SK-N-SH (cell line): ENCODE results near the gene N4BP2L2. TPM values are rescaled to one million over a fixed set of nuclear protein-coding genes. Genes with fewer than 3 reads are reported as not detected.

Experiments
- CTCF ChIA-PET: fragments of 300-600, 350-600 bp; formaldehyde crosslinking; extraction: SDS; loops from one replicate; lab custom pipeline; 2021; lab: Yijun Ruan, JAX
- POLR2A ChIA-PET: fragments of 350-600 bp; sonication (Branson Sonifier 250); formaldehyde crosslinking; extraction: SDS; loops from one replicate; lab custom pipeline; 2020; ENCODE audit warnings: antibody characterized with exemption, inconsistent platforms; lab: Yijun Ruan, JAX
- DNase-seq: peaks from one replicate; pipeline ENCODE4 v3.0.0; 2012
- H2AFZ ChIP-seq: fragments of 200-600 bp; sonication (generic); 2 replicates; pipeline ENCODE4 v1.8.1; 2016; ENCODE audit warnings: antibody characterized with exemption, mild to moderate bottlenecking, low read depth
- H3F3A ChIP-seq: fragments of 200-600 bp; sonication (generic); replicated peaks from 2 replicates; pipeline ENCODE3; 2016; ENCODE audit warnings: antibody characterized with exemption, mild to moderate bottlenecking; ENCODE audit not compliant: insufficient read depth
- H3K27ac ChIP-seq, 2 experiments: fragments of 200-500 bp in 1 of 2; fragments of 200-600 bp in 1 of 2; sonication (Bioruptor generic) in 1 of 2; sonication (generic), shearing (Covaris generic) in 1 of 2; 2 replicates each; pipeline versions ENCODE4 v1.5.1 to v1.6.1; 2014 to 2016; ENCODE audit warnings: low read depth in 2 of 2, inconsistent platforms in 1 of 2, low read length in 1 of 2, mild to moderate bottlenecking in 1 of 2, mixed read lengths in 1 of 2
- H3K27me3 ChIP-seq: fragments of 200-600 bp; sonication (generic), shearing (Covaris generic); 2 replicates; pipeline ENCODE4 v1.6.1; 2016; ENCODE audit warnings: mixed run types; ENCODE audit not compliant: insufficient read depth
- H3K36me3 ChIP-seq, 2 experiments: fragments of 200-500 bp in 1 of 2; fragments of 200-600 bp in 1 of 2; sonication (Bioruptor generic) in 1 of 2; sonication (generic) in 1 of 2; replicated peaks in 1 of 2; 2 replicates each; pipeline versions ENCODE3 to v1.5.1; 2014 to 2016; ENCODE audit warnings: low read length in 1 of 2, mild to moderate bottlenecking in 1 of 2; ENCODE audit not compliant: insufficient read depth in 2 of 2, control insufficient read depth in 1 of 2
- H3K4me1 ChIP-seq, 2 experiments: fragments of 200-500 bp in 1 of 2; fragments of 200-600 bp in 1 of 2; sonication (Bioruptor generic) in 1 of 2; sonication (generic), shearing (Covaris generic) in 1 of 2; 2 replicates each; pipeline versions ENCODE4 v1.5.1 to v1.6.1; 2014 to 2016; ENCODE audit warnings: low read depth in 1 of 2, low read length in 1 of 2, mixed run types in 1 of 2; ENCODE audit not compliant: insufficient read depth in 2 of 2, control insufficient read depth in 1 of 2
- H3K4me2 ChIP-seq: fragments of 200-600 bp; sonication (generic), shearing (Covaris generic); 2 replicates; pipeline ENCODE4 v1.6.1; 2017; ENCODE audit warnings: mixed run types
- H3K4me3 ChIP-seq, 2 experiments: fragments of 200-500 bp in 1 of 2; fragments of 200-600 bp in 1 of 2; sonication (Bioruptor generic) in 1 of 2; sonication (generic), shearing (Covaris generic) in 1 of 2; 2 replicates each; pipeline versions ENCODE4 v1.5.1 to v1.8.1; 2014 to 2016; ENCODE audit warnings: low read depth in 2 of 2, inconsistent platforms in 1 of 2, low read length in 1 of 2, mild to moderate bottlenecking in 1 of 2, mixed read lengths in 1 of 2, moderate library complexity in 1 of 2
- H3K79me2 ChIP-seq: fragments of 200-600 bp; sonication (generic); 2 replicates; pipeline ENCODE4 v1.8.1; 2017; ENCODE audit warnings: mild to moderate bottlenecking; ENCODE audit not compliant: insufficient read depth
- H3K9ac ChIP-seq: fragments of 200-600 bp; sonication (generic); 2 replicates; pipeline ENCODE4 v1.6.1; 2017; ENCODE audit warnings: mixed run types
- H3K9me2 ChIP-seq: fragments of 200-600 bp; sonication (generic); 2 replicates; pipeline ENCODE4 v1.6.1; 2017; ENCODE audit warnings: mixed run types
- H3K9me3 ChIP-seq: fragments of 200-600 bp; sonication (generic); 2 replicates; pipeline ENCODE4 v1.6.1; 2017; ENCODE audit warnings: mixed run types, mild to moderate bottlenecking, moderate library complexity
- H4K20me1 ChIP-seq: fragments of 200-600 bp; sonication (generic); 2 replicates; pipeline ENCODE4 v1.6.1; 2017; ENCODE audit warnings: mild to moderate bottlenecking, mixed run types; ENCODE audit not compliant: insufficient read depth
- CHD2 ChIP-seq: fragments of 150-350 bp; IDR thresholded peaks from 2 replicates; pipeline ENCODE4 v1.6.1; 2018; ENCODE audit warnings: low read length; ENCODE audit not compliant: partially characterized antibody
- FOSL2 ChIP-seq: IDR thresholded peaks from 2 replicates; pipeline ENCODE4 v1.4.0; 2012; ENCODE audit warnings: low read depth, mild to moderate bottlenecking, moderate library complexity, borderline replicate concordance
- FOXJ3 ChIP-seq: sonication (generic); formaldehyde crosslinking; IDR thresholded peaks from 2 replicates; pipeline ENCODE4 v1.5.1; 2020; ENCODE audit warnings: mild to moderate bottlenecking, missing genetic modification reagents
- IRF3 ChIP-seq: fragments of 150-350 bp; IDR thresholded peaks from 2 replicates; pipeline ENCODE4 v1.6.1; 2016; ENCODE audit warnings: mild to moderate bottlenecking, low read depth, low read length
- JUND ChIP-seq: IDR thresholded peaks from 2 replicates; pipeline ENCODE4 v1.4.0; 2012
- MXI1 ChIP-seq: IDR thresholded peaks from 2 replicates; pipeline ENCODE4 v1.6.1; 2012; ENCODE audit warnings: mild to moderate bottlenecking, low read depth, low read length, improper control_type of control experiment
- POLR2AphosphoS5 ChIP-seq: IDR thresholded peaks from 2 replicates; pipeline ENCODE4 v1.6.1; 2012; ENCODE audit warnings: low read depth, low read length
- REST ChIP-seq: IDR thresholded peaks from 2 replicates; pipeline ENCODE4 v1.6.1; 2012; ENCODE audit warnings: mild to moderate bottlenecking, low read depth, low read length, moderate library complexity
- RFX5 ChIP-seq: IDR thresholded peaks from 2 replicates; pipeline ENCODE4 v1.6.1; 2012; ENCODE audit warnings: mild to moderate bottlenecking, improper control_type of control experiment, low read length
- RXRA ChIP-seq: IDR thresholded peaks from 2 replicates; pipeline ENCODE4 v1.4.0; 2012; ENCODE audit warnings: low read depth, mild to moderate bottlenecking, borderline replicate concordance
- SIN3A ChIP-seq: IDR thresholded peaks from 2 replicates; pipeline ENCODE4 v1.6.1; 2012; ENCODE audit warnings: low read depth, mild to moderate bottlenecking, low read length, moderate library complexity, borderline replicate concordance
- TEAD4 ChIP-seq: IDR thresholded peaks from 2 replicates; pipeline ENCODE4 v1.4.0; 2012; ENCODE audit warnings: mild to moderate bottlenecking, borderline replicate concordance; ENCODE audit not compliant: insufficient read depth
- USF2 ChIP-seq: fragments of 150-350 bp; IDR thresholded peaks from 2 replicates; pipeline ENCODE4 v1.6.1; 2017; ENCODE audit warnings: antibody characterized with exemption, low read length, low read depth, borderline replicate concordance
- WGBS: methylation state at CpG from one replicate; pipeline ENCODE4 v1.1.6; 2017; ENCODE audit warnings: low lambda C conversion rate; 5-methylcytosine and 5-hydroxymethylcytosine counted together
- polyA plus RNA-seq, 3 experiments: library from polyadenylated mRNA; depleted of rRNA; stranded (reverse); fragments of >200 nt; gene quantifications; 2 replicates each; pipeline ENCODE4 v1.2.3, GENCODE V29; 2012
- TF ChIP-seq, protein P1 (sequence below): IDR thresholded peaks from 2 replicates; pipeline ENCODE4 v1.4.0; 2012; ENCODE audit warnings: low read depth, borderline replicate concordance
- TF ChIP-seq, protein P2 (sequence below): fragments of 200-600 bp; sonication (generic); IDR thresholded peaks from 2 replicates; pipeline ENCODE4 v1.6.1; 2017; ENCODE audit warnings: antibody characterized with exemption, mild to moderate bottlenecking, moderate library complexity

The N4BP2L2 gene
- polyA plus RNA-seq, 1 of the 3 experiments (the other 2 are of a cell fraction), result 16.0 TPM

DNA sequence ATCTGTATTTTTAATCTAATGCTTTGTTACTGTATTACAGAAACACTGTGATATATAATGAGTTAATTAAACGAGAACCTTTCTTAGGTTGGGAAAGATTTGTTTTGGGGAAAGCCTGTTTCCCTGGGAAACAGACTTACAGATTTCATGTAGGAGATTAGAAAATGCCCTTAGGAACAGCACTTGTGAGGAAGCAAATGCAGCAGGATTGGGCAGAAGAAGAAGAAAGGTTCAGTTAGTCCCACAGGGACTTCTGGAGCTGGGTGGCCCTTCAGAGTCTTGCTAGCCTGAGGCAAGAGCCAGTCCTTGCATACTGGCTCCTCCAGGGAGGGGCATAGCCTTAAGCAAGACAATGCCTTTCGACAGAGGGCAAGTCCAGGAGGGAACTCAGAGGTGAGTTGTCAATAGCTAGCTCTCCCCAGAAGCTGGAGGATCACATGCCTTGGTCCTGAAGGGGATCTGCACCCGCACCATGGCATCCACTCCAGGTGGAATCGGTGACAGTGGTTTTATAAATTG lies 147.4 kb downstream of the N4BP2L2 start (continued):
- no peak for TF ChIP-seq USF2

GRCh38 chr13:32390484-32390883 lies 148.1 kb downstream of the N4BP2L2 start:
- peaks cover 0 to 4% of the 10 kb centered on the region in 2 experiments; a peak in 1 of 4 replicates for H3K4me1 ChIP-seq
- 100% methylated on average over 1 of the region's 1 CpG for WGBS
- no peak overlapping the region for H3K27ac ChIP-seq
- DNase-seq, result no peak
- peaks cover 10 to 15% of the 10 kb centered on the region in 2 experiments for H3K36me3 ChIP-seq
- H3K27me3 ChIP-seq, result no peaks in the 10 kb centered on the region
- H3K4me3 ChIP-seq, result no peak overlapping the region
- ChIA-PET CTCF (interaction anchor here (0.9 to 1.3 kb wide), 2 partner anchors 11 kb away, joined by 3 to 4 read pairs; no protein-coding TSS in a partner anchor), POLR2A (no interaction called here)
- no peak overlapping the region for H3K9ac ChIP-seq
- TF ChIP-seq IRF3 (no peak), CHD2 (no peak), SIN3A (no peak), FOSL2 (no peak), TEAD4 (no peak)
- TF ChIP-seq, protein P1, sequence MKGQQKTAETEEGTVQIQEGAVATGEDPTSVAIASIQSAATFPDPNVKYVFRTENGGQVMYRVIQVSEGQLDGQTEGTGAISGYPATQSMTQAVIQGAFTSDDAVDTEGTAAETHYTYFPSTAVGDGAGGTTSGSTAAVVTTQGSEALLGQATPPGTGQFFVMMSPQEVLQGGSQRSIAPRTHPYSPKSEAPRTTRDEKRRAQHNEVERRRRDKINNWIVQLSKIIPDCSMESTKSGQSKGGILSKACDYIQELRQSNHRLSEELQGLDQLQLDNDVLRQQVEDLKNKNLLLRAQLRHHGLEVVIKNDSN, result no peak
- H4K20me1 ChIP-seq, result no peaks in the 10 kb centered on the region
- no peaks in the 10 kb centered on the region for H3K9me2 ChIP-seq
- no peaks in the 10 kb centered on the region for H3K79me2 ChIP-seq
- H3F3A ChIP-seq, result no peaks in the 10 kb centered on the region
- no peaks in the 10 kb centered on the region for H3K9me3 ChIP-seq
- H2AFZ ChIP-seq, result no peak overlapping the region
- no peak overlapping the region for H3K4me2 ChIP-seq

- Histone ChIP-seq H4K20me1 (no peaks in the 10 kb centered on the region), H3K4me3 (no peak overlapping the region), H3F3A (no peaks in the 10 kb centered on the region), H3K4me1 (peaks cover 0 to 4% of the 10 kb centered on the region in 2 experiments; a peak in 1 of 4 replicates), H3K9ac (no peak overlapping the region), H3K36me3 (peaks cover 7 to 11% of the 10 kb centered on the region in 2 experiments), H3K4me2 (no peak overlapping the region), H3K27ac (no peak overlapping the region), H2AFZ (no peak overlapping the region), H3K79me2 (no peaks in the 10 kb centered on the region), H3K9me3 (no peaks in the 10 kb centered on the region), H3K27me3 (no peaks in the 10 kb centered on the region), H3K9me2 (no peaks in the 10 kb centered on the region)
- ChIA-PET POLR2A (no interaction called here), CTCF (interaction anchor here (0.9 kb wide), 1 partner anchor 10 kb away, joined by 3 read pairs; no protein-coding TSS in a partner anchor)
- 99% methylated on average over 4 of the region's 4 CpGs for WGBS
- DNase-seq, result no peak
- TF ChIP-seq JUND, result no peak
- TF ChIP-seq REST, result no peak
- no peak for TF ChIP-seq FOSL2
- TF ChIP-seq RXRA, result no peak
- TF ChIP-seq USF2, result no peak
- TF ChIP-seq SIN3A, result no peak
- no peak for TF ChIP-seq RFX5
- no peak for TF ChIP-seq MXI1
- TF ChIP-seq, protein P2, sequence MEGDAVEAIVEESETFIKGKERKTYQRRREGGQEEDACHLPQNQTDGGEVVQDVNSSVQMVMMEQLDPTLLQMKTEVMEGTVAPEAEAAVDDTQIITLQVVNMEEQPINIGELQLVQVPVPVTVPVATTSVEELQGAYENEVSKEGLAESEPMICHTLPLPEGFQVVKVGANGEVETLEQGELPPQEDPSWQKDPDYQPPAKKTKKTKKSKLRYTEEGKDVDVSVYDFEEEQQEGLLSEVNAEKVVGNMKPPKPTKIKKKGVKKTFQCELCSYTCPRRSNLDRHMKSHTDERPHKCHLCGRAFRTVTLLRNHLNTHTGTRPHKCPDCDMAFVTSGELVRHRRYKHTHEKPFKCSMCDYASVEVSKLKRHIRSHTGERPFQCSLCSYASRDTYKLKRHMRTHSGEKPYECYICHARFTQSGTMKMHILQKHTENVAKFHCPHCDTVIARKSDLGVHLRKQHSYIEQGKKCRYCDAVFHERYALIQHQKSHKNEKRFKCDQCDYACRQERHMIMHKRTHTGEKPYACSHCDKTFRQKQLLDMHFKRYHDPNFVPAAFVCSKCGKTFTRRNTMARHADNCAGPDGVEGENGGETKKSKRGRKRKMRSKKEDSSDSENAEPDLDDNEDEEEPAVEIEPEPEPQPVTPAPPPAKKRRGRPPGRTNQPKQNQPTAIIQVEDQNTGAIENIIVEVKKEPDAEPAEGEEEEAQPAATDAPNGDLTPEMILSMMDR, result no peak
- TF ChIP-seq POLR2AphosphoS5, result no peak
- TF ChIP-seq FOXJ3 (CRISPR knock-in tag), result no peak
Observed at GRCh38 chr13:32390048-32390447, 148.5 kb downstream of the N4BP2L2 start.
